Measurements from ENCODE around the gene EML2. TPM values are rescaled to one million over a fixed set of nuclear protein-coding genes. Genes with fewer than 3 reads are reported as not detected.
A peak's percentile ranks its signal among the peaks of the same experiment; 100 is the strongest.
"Not testable (repeated sequence)": the region's sequence is repeated elsewhere in the genome, so short reads cannot be mapped to it uniquely, and the experiment has no call there.

The EML2 gene
- total RNA-seq, 1 experiment from 2014 or later: 45.4 TPM

DNA sequence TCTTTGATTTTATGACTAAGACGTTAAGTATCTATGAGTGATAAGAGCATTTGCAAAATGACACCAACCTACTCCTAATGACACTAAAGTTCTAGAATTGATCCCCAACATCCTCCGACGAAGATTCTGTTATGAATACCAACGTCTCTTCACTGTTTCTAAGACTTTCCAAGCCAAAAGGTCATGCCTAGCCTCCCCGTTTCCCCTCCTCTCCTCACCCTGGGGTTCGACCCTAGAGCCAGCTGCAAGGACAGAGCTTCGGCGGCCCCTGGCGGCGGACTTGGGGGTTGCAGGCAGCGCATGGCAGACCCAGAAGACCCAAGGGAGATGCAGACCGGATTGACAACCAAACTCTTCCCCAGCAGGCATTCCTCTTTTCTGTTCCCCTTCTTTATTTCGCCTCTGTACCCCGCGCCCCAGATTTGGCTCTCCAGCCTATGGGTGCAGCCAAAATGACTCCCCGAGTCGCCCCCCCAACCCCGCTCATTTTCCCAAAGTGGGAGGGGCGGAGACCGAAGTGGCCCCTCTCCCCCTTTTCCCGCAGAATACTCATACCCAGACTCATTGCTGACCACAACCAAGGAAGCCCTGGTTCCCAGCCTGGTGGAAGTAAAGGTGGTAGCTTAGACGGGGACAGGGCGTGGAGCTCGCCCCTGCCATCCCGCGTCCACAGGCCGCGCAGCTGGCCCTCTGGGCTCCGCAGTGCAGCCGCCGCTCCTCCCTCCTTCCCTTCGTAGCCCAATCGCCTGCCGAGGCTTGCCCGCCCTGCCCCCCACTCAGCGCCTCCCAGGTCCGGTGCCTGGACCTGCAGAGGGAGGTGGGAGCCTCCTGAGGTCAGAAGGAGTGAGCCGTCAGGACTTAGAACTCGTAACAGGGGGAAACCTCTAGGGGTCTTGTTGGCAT is 4.1 kb upstream of the EML2 start:
- DNase-seq (ENCODE audit: low read depth in 1 of 2, low spot score in 2 of 2): peak; percentile 87 to 92
- H3K4me3 ChIP-seq: no peak overlapping the region

DNA sequence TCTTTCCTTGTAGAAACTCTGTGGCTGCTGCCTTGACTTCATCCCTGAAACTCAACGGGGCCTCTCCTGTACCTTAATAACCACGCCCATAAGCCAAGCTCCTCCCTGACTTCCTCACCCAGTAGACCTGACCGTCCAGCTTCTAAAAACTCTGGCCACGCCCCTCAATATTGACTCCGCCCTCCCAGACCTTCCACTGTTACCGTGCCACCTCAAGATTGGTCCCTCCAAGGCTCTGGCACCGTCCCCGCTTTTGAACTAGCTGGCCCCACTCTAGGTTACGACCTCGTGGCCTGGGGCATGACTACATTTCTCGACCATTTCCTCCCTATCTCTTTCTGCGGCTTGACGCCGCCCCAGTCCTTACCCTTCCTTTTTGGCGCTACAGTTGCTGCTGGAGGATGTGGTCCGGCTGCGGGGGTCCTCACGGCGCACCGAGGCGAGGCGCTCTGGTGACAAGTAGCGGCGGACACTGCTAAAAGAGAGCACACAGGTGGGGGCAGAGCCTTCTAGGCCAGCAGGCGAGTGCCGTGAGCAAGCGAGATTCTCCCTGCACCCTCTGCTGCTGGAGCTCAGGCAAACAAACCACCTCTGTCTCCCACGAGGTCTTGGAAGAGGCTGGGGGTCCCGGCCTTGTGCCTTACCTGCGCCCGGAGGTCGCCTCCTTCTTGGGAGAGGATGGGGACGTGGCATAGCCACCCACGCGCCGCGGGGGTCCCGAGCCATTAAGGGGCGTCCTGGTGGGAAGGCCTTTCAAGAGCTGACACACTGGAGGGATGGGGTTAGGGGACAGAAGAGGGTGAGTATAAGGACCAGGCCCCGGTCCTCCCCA is 2.3 kb upstream of the EML2 start:
- Histone ChIP-seq H3K27ac (peak overlapping the region; percentile 63), H3K9me3 (replicated peaks) (no peaks in the 10 kb centered on the region), H3K36me3 (peaks cover 6% of the 10 kb centered on the region), H3K27me3 (replicated peaks) (no peaks in the 10 kb centered on the region), H3K4me1 (replicated peaks) (peaks cover 43% of the 10 kb centered on the region), H3K4me3 (peak overlapping the region; percentile 29)
- peak; percentile 69 to 86 for DNase-seq (ENCODE audit: low read depth in 1 of 2, low spot score in 2 of 2)

More for the DNA sequence above, 4.1 kb upstream of the EML2 start:
- no peaks in the 10 kb centered on the region for H3K9me3 ChIP-seq (replicated peaks)
- H3K36me3 ChIP-seq: no peaks in the 10 kb centered on the region
- H3K27me3 ChIP-seq (replicated peaks): no peaks in the 10 kb centered on the region
- peak overlapping the region; percentile 63 for H3K27ac ChIP-seq
- peaks cover 37% of the 10 kb centered on the region for H3K4me1 ChIP-seq (replicated peaks)

GRCh38 chr19:45640849-45641273 is 1.7 kb upstream of the EML2 start:
- H3K9me3 ChIP-seq (replicated peaks): no peaks in the 10 kb centered on the region
- H3K27me3 ChIP-seq (replicated peaks): no peaks in the 10 kb centered on the region
- H3K4me3 ChIP-seq: no peak overlapping the region
- H3K4me1 ChIP-seq (replicated peaks): peaks cover 43% of the 10 kb centered on the region
- H3K36me3 ChIP-seq: peaks cover 11% of the 10 kb centered on the region
- no peak for DNase-seq (ENCODE audit: low read depth in 1 of 2, low spot score in 2 of 2)
- H3K27ac ChIP-seq: no peak overlapping the region

- Histone ChIP-seq H3K9me3 (replicated peaks) (no peaks in the 10 kb centered on the region), H3K27ac (peak overlapping the region; percentile 58), H3K27me3 (replicated peaks) (no peaks in the 10 kb centered on the region), H3K36me3 (peaks cover 13% of the 10 kb centered on the region), H3K4me1 (replicated peaks) (peaks cover 40% of the 10 kb centered on the region), H3K4me3 (peak overlapping the region; percentile 56)
- DNase-seq (ENCODE audit: low read depth in 1 of 2, low spot score in 2 of 2): peak; percentile 43 to 71
Measured at GRCh38 chr19:45637890-45638667, 1.1 kb downstream of the EML2 start.

DNA sequence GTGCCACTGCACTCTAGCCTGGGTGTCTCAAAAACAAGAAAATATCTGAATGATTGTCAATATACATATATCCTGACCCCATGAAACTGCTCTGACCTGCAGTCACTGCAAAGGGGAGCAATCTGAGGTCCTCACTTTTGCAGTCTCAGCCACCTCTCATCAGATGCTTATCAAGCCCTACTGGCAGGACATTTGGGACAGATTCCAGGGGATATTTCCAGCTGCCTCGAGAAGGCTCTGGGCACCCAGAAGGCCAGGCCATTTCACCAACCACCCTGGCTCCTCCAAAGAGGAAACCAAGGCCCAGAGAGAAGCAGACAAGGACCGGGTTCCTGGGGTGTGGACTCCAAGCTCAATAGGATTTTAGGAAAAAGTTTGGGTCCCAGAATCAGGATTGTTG is 2.3 kb downstream of the EML2 start:
- Histone ChIP-seq H3K9me3 (replicated peaks) (no peaks in the 10 kb centered on the region), H3K36me3 (peaks cover 19% of the 10 kb centered on the region), H3K27me3 (replicated peaks) (no peaks in the 10 kb centered on the region), H3K4me3 (no peak overlapping the region), H3K27ac (no peak overlapping the region), H3K4me1 (replicated peaks) (peaks cover 42% of the 10 kb centered on the region)
- no peak for DNase-seq (ENCODE audit: low read depth in 1 of 2, low spot score in 2 of 2)

GRCh38 chr19:45636275-45636674 is 2.9 kb downstream of the EML2 start:
- H3K27ac ChIP-seq: no peak overlapping the region

DNA sequence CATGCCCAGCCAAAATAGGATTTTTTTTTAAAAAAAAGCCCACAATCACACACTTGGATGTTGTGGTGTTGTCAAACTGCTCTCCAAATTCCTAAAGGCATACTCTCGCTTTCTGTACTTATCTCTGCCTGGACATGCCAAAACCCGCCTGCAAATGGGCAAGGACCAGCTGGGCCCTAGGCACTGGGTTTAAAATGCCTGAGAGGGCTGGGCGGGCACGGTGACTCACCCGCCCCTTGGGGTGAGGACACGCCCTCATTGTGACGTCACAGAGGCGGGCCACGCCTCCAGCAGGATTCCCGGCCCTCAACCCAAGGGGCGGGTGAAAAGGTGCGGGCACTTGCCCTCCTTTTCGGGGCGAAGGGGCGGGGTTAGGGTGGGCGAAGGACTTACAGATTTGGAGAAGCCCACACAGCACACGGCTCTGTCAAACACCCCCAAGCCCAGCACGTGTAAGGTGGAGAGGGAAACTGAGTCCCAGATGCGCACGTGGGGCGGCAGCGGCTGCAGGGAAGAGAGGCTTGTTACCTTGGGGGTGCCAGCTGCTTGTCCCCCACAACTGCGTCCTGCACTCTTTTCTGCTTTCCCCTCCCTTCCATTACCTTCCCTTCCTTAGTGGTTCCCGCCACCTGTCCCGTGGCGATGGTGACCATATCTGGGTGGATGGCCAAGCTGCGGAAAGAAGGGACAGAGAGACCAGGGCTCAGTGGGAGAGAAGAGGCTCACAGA is 6.6 kb downstream of the EML2 start:
- Histone ChIP-seq H3K27ac (peak overlapping the region; percentile 48), H3K36me3 (peaks cover 38% of the 10 kb centered on the region), H3K9me3 (replicated peaks) (no peaks in the 10 kb centered on the region), H3K4me3 (no peak overlapping the region), H3K27me3 (replicated peaks) (no peaks in the 10 kb centered on the region), H3K4me1 (replicated peaks) (peaks cover 34% of the 10 kb centered on the region)
- DNase-seq (ENCODE audit: low read depth in 1 of 2, low spot score in 2 of 2): peak; percentile 81 to 92

More at GRCh38 chr19:45636275-45636674, 2.9 kb downstream of the EML2 start:
- peaks cover 19% of the 10 kb centered on the region for H3K36me3 ChIP-seq
- no peaks in the 10 kb centered on the region for H3K27me3 ChIP-seq (replicated peaks)
- H3K4me3 ChIP-seq: no peak overlapping the region
- no peak for DNase-seq (ENCODE audit: low read depth in 1 of 2, low spot score in 2 of 2)
- no peaks in the 10 kb centered on the region for H3K9me3 ChIP-seq (replicated peaks)
- peaks cover 42% of the 10 kb centered on the region for H3K4me1 ChIP-seq (replicated peaks)

DNA sequence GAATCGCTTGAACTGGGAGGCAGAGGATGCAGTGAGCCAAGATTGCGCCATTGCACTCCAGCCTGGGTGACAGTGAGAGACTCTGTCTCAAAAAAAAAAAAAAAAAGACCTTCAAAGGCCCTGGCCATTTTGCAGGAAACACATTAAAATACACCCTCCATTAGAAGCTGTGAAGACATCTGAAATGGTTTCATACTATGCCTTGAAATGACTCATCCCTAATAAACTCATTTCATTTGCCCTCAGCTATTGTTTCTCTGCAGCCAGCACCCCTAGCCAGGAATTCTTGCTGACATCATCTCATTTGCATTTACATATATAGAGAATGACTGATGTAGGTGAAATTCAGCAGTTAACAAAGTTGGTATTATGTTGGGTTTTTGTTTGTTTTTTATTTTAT is 8.7 kb downstream of the EML2 start:
- Histone ChIP-seq H3K27me3 (replicated peaks) (no peaks in the 10 kb centered on the region), H3K27ac (peak overlapping the region; percentile 92), H3K36me3 (peaks cover 52% of the 10 kb centered on the region), H3K4me3 (no peak overlapping the region), H3K9me3 (replicated peaks) (no peaks in the 10 kb centered on the region), H3K4me1 (replicated peaks) (peaks cover 34% of the 10 kb centered on the region)
- peak; percentile 76 to 95 for DNase-seq (ENCODE audit: low read depth in 1 of 2, low spot score in 2 of 2)

DNA sequence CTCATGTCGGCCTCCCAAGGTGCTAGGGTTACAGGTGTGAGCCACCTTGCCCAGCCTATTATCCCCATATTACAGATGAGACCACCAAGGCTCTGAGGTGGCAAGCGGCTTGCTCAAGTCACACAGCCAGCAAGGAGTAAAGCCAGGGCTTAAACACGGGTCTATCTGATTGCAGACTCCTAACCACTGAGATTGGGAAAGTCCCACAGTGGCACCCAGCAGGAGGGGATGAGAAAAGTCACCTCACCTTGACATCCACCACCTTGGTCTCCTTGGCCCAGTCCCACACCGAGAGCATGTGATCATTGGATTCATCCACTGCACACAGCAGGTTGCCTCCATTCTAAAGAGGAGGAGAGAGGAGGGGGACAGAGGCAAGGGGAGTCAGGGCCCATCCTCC is 9.5 kb downstream of the EML2 start:
- peaks cover 34% of the 10 kb centered on the region for H3K4me1 ChIP-seq (replicated peaks)
- no peak overlapping the region for H3K4me3 ChIP-seq
- no peaks in the 10 kb centered on the region for H3K9me3 ChIP-seq (replicated peaks)
- peaks cover 59% of the 10 kb centered on the region for H3K36me3 ChIP-seq
- DNase-seq (ENCODE audit: low read depth in 1 of 2, low spot score in 2 of 2): no peak
- H3K27ac ChIP-seq: peak overlapping the region; percentile 92
- no peaks in the 10 kb centered on the region for H3K27me3 ChIP-seq (replicated peaks)

DNA sequence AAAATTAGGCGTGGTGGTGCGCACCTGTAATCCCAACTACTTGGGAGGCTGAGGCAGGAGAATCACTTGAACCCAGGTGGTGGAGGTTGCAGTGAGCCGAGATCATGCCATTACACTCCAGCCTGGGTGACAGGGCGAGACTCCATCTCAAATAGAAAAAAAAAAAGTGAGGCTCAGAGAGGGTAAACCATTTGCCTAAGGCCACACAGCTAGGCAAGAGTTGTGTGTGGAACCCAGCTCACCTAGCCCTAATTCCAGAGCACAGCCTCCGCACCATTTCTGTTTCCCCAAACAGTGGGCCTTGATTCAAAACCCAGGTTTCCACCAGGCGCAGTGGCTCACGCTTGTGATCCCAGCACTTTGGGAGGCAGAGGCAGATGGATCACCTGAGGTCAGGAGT is 11.0 kb downstream of the EML2 start:
- not testable (repeated sequence) for H3K4me3 ChIP-seq; H3K9me3 ChIP-seq (replicated peaks); H3K27ac ChIP-seq; DNase-seq (ENCODE audit: low read depth in 1 of 2, low spot score in 2 of 2); H3K27me3 ChIP-seq (replicated peaks)
- Histone ChIP-seq H3K36me3 (peaks cover 71% of the 10 kb centered on the region), H3K4me1 (replicated peaks) (peaks cover 34% of the 10 kb centered on the region)

DNA sequence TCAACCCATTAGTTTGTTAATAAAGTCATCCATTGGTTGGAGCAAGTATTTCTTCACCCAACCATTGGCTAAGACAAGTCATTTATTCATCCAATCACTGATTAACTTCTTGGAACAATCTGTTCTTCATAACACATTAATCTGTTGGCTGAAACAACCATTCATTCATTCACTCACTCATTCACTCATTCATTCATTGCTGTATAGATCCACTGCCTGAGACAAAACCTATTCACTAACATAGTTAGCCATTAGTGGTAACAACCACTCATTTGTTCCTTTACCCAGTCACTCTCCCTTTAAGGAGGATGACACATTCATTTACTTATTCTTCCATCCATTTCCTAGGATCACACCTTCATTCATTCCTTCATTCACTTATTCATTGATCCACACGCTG is 15.2 kb downstream of the EML2 start:
- H3K9me3 ChIP-seq (replicated peaks): no peaks in the 10 kb centered on the region
- H3K4me1 ChIP-seq (replicated peaks): no peaks in the 10 kb centered on the region
- no peaks in the 10 kb centered on the region for H3K27me3 ChIP-seq (replicated peaks)
- H3K27ac ChIP-seq: no peak overlapping the region
- no peak overlapping the region for H3K4me3 ChIP-seq
- DNase-seq (ENCODE audit: low read depth in 1 of 2, low spot score in 2 of 2): no peak
- peaks cover 84% of the 10 kb centered on the region for H3K36me3 ChIP-seq

- no peaks in the 10 kb centered on the region for H3K4me1 ChIP-seq (replicated peaks)
- no peak overlapping the region for H3K4me3 ChIP-seq
- no peaks in the 10 kb centered on the region for H3K27me3 ChIP-seq (replicated peaks)
- peaks cover 80% of the 10 kb centered on the region for H3K36me3 ChIP-seq
- no peaks in the 10 kb centered on the region for H3K9me3 ChIP-seq (replicated peaks)
- no peak overlapping the region for H3K27ac ChIP-seq
- DNase-seq (ENCODE audit: low read depth in 1 of 2, low spot score in 2 of 2): no peak
Measured at GRCh38 chr19:45621976-45622503, 17.2 kb downstream of the EML2 start.

GRCh38 chr19:45621389-45621788 is 17.8 kb downstream of the EML2 start:
- Histone ChIP-seq H3K27ac (no peak overlapping the region), H3K36me3 (peaks cover 80% of the 10 kb centered on the region), H3K27me3 (replicated peaks) (no peaks in the 10 kb centered on the region), H3K4me1 (replicated peaks) (peaks cover 2% of the 10 kb centered on the region), H3K4me3 (no peak overlapping the region), H3K9me3 (replicated peaks) (no peaks in the 10 kb centered on the region)
- DNase-seq (ENCODE audit: low read depth in 1 of 2, low spot score in 2 of 2): no peak

Data from SJSA1 (cell line).